SK-N-SH treated with all-trans-retinoic acid at 6 μM for 48 hours (cell line): ENCODE results near the gene HDDC2.

Source experiments
- ARNTL ChIP-seq: fragments of 450-650 bp; formaldehyde crosslinking; IDR thresholded peaks from 2 replicates; pipeline ENCODE4 v1.5.0; 2020; ENCODE audit warnings: low read depth, mild to moderate bottlenecking, moderate library complexity, borderline replicate concordance
- ESRRG ChIP-seq: fragments of 250-450 bp; sonication (Bioruptor Pico); IDR thresholded peaks from 2 replicates; pipeline ENCODE4 v1.6.1; 2021; ENCODE audit warnings: mild to moderate bottlenecking
- GLIS3 ChIP-seq: fragments of 250-450 bp; sonication (Bioruptor Pico); IDR thresholded peaks from 2 replicates; pipeline ENCODE4 v1.5.0; 2020; ENCODE audit warnings: mild to moderate bottlenecking, moderate library complexity
- ISL1 ChIP-seq: fragments of 250-450 bp; sonication (Bioruptor Pico); IDR thresholded peaks from 2 replicates; pipeline ENCODE4 v2.1.2; 2022; ENCODE audit warnings: mild to moderate bottlenecking, moderate library complexity
- RARB ChIP-seq: fragments of 250-450 bp; sonication (Bioruptor Pico); IDR thresholded peaks from 2 replicates; pipeline ENCODE4 v1.8.0; 2021; ENCODE audit warnings: mild to moderate bottlenecking, moderate library complexity
- TCF4 ChIP-seq: fragments of 250-450 bp; sonication (Bioruptor Pico); IDR thresholded peaks from 2 replicates; pipeline ENCODE4 v1.8.0; 2021; ENCODE audit warnings: mild to moderate bottlenecking, moderate library complexity, borderline replicate concordance
- ZNF565 ChIP-seq: fragments of 450-650 bp; formaldehyde crosslinking; conservative IDR thresholded peaks from 2 replicates; pipeline ENCODE4 v1.5.0; 2020; ENCODE audit warnings: low read depth, mild to moderate bottlenecking, moderate library complexity
- ZNF70 ChIP-seq: fragments of 450-650 bp; formaldehyde crosslinking; IDR thresholded peaks from 2 replicates; pipeline ENCODE4 v1.5.0; 2020; ENCODE audit warnings: mild to moderate bottlenecking, moderate library complexity
- TF ChIP-seq, protein P1 (sequence below): fragments of 250-450 bp; sonication (Bioruptor Pico); IDR thresholded peaks from 2 replicates; pipeline ENCODE4 v1.8.0; 2020; ENCODE audit warnings: mild to moderate bottlenecking, moderate library complexity, borderline replicate concordance
- TF ChIP-seq, protein P2 (sequence below): fragments of 250-450 bp; sonication (Bioruptor Pico); IDR thresholded peaks from 2 replicates; pipeline ENCODE4 v1.5.1; 2020; ENCODE audit warnings: low read depth, mild to moderate bottlenecking, moderate library complexity

DNA sequence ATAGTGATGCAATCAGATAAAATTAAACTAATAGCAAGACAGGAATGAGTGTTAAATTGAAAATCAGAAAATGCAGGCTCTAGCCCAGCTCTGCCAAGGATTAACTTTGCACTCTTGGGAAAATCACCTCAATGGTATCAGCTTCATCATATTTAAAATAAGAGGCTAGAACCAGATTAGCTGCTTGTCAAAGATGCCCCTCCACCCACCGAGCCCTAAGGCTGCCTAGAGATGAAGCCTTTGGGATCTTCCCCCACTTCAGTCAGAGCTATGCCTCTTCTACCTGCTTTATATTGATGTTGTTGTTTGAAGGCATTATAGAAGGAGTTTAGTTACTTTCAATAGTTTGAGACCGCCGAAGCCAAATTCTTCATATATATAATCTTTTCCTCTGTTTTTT lies 47.4 kb downstream of the HDDC2 start:
- TF ChIP-seq, protein P1, sequence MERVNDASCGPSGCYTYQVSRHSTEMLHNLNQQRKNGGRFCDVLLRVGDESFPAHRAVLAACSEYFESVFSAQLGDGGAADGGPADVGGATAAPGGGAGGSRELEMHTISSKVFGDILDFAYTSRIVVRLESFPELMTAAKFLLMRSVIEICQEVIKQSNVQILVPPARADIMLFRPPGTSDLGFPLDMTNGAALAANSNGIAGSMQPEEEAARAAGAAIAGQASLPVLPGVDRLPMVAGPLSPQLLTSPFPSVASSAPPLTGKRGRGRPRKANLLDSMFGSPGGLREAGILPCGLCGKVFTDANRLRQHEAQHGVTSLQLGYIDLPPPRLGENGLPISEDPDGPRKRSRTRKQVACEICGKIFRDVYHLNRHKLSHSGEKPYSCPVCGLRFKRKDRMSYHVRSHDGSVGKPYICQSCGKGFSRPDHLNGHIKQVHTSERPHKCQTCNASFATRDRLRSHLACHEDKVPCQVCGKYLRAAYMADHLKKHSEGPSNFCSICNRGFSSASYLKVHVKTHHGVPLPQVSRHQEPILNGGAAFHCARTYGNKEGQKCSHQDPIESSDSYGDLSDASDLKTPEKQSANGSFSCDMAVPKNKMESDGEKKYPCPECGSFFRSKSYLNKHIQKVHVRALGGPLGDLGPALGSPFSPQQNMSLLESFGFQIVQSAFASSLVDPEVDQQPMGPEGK (CRISPR knock-in tag): no peak
- no peak for TF ChIP-seq ZNF70 (CRISPR knock-in tag)
- TF ChIP-seq ISL1 (CRISPR knock-in tag): no peak
- TF ChIP-seq GLIS3 (CRISPR knock-in tag): no peak
- TF ChIP-seq ESRRG (CRISPR knock-in tag): no peak
- TF ChIP-seq RARB: no peak
- no peak for TF ChIP-seq TCF4 (CRISPR knock-in tag)
- TF ChIP-seq ZNF565 (CRISPR knock-in tag): no peak
- no peak for TF ChIP-seq ARNTL (CRISPR knock-in tag)
- TF ChIP-seq, protein P2, sequence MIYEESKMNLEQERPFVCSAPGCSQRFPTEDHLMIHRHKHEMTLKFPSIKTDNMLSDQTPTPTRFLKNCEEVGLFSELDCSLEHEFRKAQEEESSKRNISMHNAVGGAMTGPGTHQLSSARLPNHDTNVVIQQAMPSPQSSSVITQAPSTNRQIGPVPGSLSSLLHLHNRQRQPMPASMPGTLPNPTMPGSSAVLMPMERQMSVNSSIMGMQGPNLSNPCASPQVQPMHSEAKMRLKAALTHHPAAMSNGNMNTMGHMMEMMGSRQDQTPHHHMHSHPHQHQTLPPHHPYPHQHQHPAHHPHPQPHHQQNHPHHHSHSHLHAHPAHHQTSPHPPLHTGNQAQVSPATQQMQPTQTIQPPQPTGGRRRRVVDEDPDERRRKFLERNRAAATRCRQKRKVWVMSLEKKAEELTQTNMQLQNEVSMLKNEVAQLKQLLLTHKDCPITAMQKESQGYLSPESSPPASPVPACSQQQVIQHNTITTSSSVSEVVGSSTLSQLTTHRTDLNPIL: no peak
